GM21529 (cell line): ENCODE results near the gene IGSF9B.

Experiments used
- ATAC-seq: cut with Tn5 transposase; IDR thresholded peaks from one replicate; pipeline ENCODE4 v1.9.1; 2021; ENCODE audit not compliant: unreplicated experiment

The IGSF9B gene

DNA sequence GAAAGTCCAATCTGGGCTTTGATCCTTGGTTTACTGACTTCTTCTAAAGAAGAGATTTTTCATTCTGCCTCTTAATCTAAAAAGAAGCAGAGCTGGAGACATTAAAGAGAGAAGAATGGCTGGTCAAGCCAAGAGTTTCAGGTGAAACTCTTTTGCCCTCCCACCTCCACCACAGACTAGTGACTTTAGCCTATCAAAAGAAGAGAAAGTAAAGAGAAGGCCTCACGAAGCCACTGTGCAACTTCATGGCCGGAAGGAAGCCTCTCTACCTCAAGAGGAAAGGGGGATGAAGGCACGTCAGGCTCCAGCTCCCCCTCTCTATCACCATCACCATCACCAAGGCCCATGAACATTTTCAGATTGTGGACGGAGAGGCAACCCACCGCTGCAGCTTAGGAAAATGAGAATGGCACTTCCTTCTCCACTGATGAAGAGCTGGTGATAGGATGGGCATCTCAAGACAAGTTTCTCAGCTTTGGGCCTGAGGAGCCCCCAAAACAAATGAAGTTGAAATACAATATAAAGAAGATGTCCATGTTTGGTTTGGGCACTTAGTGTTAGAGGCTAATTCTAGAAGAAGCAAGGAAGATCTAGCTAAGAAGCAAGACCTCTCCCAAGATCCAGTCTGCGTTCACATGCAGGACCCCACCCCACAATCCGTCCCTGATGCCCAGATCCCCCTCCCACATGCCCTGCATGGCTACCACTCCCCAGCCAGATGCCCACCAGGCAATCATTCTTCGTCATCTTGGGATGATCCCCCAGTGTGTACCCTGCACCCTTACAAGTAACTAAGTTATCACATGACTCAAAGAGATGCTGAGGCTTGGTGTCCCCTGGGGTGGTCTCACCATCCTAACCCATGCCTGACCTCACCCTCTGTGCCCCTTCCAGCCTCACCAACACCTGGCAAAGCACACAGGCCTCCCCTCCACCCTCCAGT, 52.6 kb downstream of the IGSF9B start:
- no peak for ATAC-seq

DNA sequence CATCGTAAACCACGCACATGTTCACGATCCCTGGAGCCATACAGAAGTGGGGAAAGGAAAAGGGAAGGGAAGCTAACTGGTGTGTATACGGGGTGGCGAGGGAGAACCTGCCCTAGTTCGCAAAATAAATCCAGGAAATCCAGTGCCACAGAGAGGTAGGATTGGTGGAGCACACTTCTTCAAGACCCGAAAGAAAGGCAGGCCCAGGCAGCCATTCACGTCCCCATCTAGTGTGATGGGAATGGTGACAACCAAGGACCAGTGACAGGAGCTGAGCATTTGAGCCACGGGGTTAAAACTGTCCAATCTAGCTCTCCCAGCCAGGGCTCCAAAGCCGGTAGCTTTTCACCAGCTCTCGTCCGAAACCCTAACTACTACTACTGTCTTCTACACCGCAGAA, 53.7 kb downstream of the IGSF9B start:
- ATAC-seq = no peak

DNA sequence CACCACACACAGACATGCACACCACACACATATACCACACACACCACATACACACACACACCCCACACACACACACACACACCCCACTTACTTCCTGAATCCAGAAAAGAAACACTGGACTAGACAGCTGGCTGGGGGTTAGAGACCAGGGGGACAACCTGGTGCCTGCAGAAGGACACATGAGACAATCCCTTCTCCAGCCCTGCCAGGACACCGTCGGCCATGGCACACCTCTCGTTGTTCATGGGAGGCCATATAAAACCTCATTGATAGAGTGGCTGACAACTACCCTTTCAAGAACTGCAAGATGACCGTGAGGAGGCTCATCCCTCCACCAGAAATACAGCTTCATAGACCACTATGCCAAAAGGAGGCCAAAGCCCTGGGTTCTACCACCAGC, 54.3 kb downstream of the IGSF9B start:
- ATAC-seq = no peak

DNA sequence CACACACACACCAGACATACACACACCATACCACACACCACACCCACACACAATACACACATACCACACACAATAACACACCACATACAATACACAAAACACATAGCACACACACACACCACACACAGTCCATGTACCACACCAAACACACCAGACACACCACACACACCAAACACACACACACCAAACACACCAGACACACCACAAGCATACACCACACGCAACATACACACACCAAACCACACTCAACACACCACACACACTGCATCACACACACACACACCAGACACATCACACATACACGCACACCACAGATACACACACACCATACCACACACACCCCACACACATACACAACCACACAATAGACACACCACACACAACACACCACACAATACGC, 54.8 kb downstream of the IGSF9B start:
- ATAC-seq = no peak

DNA sequence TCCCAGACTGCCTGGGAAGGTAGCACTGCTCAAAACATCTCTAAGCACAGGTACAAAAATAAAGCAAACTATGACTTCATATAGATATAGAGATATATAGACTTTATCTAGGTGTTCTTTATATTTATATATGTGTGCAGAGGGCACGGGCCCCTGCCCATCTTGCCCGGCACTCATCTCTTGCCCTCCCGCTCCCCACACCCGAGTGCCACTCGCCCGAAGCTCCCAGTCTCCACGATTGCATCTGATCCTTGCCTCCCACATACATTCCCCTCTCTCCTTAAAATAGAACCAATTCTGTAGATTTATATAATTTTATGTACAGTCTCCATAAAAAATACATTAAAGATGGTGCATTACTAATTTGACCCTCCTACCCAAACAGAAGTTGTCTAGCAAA, 55.5 kb downstream of the IGSF9B start:
- no peak for ATAC-seq

DNA sequence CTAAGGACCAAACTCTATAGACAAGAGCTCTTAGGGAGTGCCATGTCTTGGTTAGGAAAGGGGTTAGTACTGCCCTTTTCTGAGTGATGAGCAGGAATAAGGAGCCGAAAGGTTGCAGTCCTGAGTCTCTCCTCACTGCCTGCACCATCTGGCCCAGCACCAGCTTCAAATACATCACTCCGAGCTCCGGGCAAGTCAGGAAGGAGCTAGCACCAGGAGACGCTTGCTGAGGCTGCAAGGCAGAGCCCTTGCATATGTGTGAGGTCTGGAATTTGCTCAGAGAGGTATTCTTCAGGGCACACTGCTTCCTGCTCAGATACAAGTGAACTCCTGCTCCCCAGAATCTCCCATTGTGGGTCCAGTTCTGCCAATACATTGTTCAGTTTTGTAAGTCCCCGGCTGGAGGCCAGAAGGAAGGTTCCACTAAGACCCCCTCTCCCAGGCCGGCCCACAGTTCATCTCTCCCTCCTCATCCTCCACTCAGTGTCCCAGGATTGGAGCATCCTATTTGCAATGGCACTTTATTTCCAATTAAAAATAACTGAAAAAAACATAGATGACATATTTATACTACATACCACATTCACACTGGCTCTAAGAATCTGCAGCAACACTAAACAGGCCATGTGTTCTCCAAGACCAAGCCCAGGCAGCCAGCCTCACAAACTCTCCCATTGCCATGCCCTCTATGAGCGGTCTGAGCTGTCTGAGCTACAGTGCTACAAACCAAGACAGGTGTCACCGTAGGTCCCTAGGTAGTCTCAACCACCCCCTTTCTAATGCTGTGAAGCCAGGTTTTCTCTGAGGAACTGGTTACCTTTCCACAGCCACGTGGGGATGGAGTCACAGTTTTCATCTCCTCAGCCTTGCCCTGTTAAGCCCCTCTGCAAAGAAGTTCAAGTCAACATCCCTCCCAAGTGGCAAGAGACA, 56.3 kb downstream of the IGSF9B start:
- no peak for ATAC-seq

DNA sequence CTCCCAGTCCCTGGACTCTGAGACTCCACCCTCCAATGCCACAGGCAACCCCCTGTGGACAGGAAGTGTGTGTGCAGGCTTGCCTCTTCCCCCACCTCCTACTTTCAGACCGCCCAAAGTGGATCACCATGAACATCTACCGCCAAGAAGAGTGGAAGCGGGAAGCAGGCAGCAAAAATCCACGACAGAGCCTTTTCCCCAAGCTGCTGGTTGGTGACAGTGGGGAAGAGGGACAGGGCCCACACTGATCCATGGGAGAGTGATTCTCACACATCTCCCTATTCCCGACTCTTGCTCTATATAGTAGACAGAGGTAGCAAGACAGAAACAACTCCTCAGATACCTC, 58.0 kb downstream of the IGSF9B start:
- peak; percentile 15 for ATAC-seq

DNA sequence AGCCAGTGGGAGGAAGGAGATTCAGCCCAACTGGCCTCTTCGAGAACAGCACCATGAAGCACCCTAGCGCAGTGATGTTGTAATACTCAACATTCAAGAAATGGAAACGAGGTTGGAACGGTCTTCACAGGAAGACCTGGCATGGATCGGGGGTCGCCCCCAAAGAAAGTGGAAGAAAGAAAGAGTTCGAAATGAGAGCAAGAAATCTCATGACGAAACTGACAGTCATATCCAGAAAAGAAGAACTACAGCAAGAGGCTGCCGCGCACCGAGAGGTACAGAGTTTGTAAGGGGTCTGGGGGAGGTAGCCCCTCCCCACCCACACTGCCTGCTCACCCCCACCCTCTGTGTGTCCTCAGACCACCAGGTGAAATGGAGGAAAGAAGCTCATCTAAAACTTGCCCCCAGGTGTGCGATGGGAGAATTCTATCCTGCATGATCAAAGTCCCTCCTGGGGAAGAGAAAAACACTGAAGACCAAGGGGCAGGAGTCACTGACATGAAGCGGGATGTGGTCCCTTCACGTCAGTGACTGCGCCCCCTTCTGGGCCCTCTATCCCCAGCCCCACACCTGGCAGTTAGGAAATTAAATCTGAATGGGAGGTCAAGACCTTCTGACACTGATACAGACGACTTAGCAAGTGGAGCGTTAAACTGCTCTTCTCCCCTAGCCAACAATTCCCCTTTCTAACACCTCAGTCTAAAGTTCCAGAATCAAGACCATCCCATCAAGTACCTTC, 58.6 kb downstream of the IGSF9B start:
- peak; percentile 56 for ATAC-seq

DNA sequence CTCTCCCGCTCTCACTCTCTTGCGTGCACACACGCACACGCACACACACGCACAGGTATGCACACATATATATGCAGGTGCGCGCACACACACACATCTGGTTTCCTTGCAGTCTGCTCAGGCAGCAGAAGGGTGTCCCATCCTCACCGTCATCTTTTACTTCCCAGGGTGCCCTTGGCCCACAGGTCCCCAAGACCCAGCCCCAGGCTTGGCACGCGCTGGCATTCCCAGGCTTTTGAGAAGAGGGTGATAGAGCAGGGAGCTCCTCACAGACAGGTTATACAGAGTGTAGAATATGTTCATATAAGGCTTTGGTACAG, 59.5 kb downstream of the IGSF9B start:
- no peak for ATAC-seq

DNA sequence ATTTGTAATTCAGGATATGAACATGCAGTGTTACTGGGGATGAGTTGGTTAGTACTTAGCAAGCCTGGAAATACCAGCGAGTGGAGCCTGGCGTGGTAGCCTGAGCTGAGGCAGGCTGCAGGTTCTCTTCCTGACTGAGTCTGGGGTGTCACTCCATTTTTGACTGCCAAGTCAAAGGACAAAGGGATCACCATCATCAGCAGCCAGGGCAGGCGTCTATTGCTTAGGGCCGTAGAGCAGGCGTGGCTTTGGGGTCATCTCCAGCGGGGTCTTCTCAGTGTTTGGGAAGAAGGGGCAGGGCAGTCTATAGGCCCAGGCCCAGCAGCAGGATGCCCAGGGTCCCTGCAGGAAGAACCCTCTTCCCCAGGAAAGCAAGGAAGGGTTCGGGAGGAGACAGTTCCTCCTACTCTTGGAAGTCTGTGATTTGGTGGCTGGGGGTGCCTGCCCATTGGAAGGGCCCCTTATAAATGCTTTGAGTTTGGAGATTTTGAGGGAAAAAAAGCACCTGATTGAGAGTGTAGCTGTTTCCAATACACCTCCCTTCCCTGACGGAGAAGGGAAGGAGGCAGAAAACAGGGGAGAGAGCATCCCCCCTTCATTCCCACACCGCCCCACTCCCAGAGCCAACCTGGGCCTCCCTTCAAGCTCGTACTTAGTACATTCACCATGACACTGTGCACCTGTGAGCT, 60.0 kb downstream of the IGSF9B start:
- ATAC-seq = no peak

DNA sequence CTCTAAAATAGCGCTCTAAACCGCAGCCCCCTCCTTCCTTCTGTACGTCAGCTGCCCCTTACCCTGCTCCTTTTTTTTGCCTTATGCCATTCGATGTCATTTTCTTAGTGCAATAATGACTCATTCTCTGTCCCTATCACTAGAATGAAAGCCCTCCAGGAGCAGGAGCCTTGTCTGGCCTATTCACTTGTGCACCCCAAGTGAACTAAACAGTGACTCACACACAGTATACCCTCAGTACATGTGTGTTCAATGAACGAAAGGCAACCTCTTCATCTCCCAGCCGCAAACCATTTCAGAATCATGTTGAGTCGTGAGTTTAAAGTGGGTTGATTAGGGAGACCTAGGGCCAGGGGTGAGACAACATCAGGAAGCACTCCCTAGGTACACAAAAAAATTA, 60.7 kb downstream of the IGSF9B start:
- ATAC-seq = peak; percentile 47

DNA sequence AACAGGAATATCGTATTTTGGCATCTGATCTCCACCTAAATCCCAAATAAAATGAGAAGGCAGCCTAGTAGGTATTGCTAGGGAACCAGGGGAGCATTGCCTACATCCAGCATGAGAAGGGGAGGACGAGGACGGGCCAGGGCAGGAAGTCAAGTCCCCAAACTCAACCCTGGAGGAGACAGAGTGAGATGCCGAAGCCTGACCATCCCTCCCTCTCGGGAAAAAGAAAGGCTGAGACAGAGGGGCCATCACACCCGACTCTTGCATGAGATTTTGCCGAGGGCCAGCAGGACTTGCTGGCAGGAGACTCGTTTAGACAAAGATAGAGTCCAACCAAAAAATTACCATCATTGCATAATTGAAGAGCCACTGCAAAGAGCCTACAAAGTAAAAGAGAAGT, 61.2 kb downstream of the IGSF9B start:
- no peak for ATAC-seq

DNA sequence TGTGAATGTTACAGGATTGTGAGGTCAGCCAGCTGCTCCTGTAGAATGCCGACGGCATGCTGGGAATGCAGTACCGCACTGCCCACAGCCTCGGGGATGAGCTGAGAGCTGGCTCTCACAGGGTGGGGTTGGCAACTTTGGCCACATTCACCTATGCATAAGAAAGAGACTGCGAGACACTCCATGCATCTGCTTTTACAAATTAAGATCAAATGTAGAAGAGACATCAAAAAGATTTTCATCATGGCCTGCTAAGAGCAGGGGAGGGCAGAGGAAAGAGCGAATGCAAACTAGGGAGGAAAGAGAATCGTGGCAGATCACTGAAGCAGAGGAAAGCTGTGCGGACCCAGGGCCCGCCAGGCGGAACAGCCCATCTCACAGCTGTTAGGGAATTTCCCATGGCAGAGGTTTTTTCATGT, 61.7 kb downstream of the IGSF9B start:
- peak; percentile 63 for ATAC-seq

DNA sequence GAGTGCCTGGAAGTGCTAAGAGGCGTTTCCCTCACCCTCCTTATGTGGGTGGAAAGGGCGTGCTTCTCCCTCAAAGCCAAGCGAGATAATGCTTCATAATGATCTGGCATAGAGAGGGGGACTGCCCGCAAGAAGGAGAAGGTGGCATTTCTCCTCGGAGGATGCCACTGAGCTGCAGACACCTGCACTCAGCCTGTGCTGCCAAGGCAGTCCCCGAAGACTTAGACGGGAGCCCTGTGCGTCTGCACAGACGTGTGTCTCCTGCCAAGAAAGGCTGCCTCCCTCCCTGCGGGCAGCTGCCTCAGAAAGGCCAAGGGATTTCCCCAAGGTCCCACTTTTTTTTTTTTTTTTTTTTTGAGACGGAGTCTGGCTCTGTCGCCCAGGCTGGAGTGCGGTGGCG, 63.4 kb downstream of the IGSF9B start:
- no peak for ATAC-seq

DNA sequence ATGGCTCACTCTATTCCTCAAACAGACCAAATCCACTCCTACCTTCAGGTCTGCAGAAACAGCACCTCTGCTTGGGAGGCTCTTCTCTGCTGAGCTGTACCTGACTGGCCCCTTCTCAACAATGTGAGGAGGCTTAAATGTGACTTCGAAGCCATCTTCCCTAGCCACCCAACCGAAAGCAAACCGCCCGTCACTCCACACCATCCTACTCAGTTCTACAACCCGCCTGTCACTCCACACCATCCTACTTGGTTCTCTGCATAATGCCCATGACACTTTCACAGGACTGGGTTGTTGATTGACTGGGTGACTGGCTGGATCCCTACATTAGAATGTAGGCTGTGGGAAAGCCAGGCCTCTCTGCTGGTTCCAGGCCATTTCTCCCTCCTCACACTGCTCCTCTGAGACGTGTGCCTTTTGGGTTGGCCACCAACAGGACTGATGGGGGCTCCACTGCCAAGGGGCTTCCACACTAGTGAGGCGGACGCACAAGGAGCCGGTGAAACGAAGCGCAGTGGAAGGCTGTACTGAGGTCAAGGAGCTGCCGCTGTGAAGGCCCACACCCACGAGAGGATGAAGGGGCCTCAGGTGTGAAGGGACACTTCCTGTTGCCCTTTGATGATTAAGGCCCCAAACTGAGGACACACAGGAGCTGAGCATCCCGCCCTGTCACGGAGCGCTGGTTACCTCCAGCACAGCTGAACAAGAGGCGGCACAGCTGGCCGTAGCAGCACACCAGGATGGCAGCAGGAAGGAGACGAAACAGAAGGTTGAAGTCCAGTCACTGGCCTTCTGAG, 64.0 kb downstream of the IGSF9B start:
- no peak for ATAC-seq

DNA sequence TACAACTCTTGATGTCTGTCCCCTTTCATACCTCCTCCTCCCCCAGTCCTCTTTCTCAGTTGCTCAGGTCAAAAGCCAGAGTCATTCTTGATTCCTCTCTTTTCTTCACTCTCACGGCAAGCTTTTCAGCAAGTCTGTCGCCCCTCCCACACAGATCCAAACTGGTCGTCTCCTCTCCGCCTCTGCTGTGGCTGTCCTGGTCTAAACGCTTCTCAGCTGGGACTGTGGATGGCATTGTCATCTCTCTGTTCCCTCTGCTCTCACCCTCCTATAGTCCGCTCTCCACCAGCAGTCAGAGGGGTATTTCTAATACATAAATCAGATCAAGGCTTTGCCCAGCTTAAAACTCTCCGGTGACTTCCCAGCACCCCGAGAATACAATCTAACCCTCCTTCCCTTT, 64.6 kb downstream of the IGSF9B start:
- no peak for ATAC-seq

DNA sequence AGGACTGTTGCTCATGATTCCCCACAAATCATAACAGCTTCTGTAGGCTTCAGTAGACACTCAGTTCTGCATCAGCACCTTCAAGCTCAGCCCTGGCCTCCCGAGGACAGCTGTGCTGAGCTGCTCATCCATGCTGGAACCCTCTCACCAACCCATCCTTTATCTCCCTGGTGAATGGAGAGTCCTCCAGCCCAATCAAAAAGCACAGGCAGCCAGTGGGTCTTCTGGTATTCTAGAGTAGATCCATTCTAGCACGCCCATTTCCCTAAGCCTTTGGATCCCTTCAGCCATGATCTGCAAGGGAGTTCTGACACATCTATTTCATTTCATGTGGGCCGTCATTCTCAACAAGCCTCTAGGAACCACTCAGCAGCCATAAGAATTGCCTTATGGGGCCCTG, 66.9 kb downstream of the IGSF9B start:
- no peak for ATAC-seq

DNA sequence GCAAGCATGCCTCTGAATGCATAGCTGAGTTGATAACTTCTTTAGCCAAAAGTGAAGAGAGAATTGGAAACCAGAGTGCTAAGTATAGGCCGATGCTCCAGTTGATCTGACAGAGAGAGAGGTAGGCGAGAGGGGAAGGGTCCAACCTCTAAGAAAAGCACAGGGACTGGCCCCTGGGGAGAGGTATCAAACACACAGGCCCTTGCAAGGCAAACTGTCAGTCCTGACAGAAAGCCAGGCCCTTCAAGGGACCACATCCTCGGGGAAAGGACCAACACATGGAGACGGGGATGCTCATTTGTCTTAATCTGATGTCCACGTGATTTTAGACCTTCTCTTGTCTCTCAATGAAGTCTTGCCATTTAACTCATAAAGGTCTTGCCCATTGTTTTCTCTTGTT, 67.6 kb downstream of the IGSF9B start:
- no peak for ATAC-seq

DNA sequence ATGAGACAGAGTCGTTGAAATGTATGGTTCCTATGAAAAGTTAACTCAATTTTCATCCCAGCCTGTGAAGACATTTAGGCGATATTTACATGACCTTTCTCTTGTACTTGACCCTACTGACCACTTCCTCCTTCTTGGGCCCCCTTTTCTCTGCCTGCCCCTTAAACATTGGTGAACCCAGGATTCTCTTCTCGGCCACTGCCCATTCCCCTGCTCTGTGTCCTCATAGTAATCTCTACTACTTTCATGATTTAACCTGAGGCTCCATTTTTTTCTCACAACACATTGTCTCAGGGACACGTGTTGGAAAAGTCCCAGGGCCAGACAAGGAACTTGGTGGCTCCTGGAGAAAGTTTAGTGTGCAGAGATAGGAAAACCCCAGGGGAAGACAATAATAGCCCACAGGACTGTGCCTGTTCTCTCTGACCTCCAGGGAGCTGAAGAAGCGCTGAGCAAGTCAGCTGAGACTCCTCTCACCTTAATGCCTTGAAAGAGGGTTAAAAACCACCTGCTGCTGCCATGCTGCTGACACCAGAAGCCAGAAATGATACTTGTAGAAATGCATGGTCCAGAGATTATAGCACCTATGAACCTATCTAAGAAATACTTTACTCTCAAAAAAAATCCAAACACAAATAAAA, 69.0 kb downstream of the IGSF9B start:
- no peak for ATAC-seq

DNA sequence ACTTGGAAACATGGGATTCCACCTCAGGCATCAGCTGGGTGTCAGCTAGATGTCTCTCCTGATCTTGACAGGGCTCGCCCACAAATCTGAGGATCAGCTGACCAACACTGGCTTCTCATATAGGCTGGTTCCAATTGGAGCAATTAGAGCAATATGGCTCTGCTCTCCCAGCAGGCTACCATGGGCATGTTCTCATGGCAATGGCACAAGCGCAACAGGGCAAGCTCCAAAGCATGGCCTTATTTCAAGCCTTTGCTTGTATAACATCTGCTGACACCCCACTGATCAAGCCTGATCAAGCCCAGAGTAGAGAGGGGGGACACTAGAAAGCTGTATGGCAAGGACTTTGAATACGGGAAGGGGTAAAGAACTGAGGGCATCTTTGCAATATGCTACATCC, 70.7 kb downstream of the IGSF9B start:
- ATAC-seq = no peak
